Nephron progenitor cell (in vitro differentiated cells): Measurements from ENCODE around the gene BLMH.

Source experiments
- DNase-seq: peaks from one replicate; pipeline ENCODE4 v3.0.0; 2021
- H3K27ac Mint-ChIP-seq: 2 replicates; pipeline ENCODE4 v1.8.0; 2021; ENCODE audit warnings: mild to moderate bottlenecking, moderate library complexity, mixed read lengths
- H3K27me3 Mint-ChIP-seq: 2 replicates; pipeline ENCODE4 v1.8.0; 2021; ENCODE audit warnings: mild to moderate bottlenecking, low read depth, mixed read lengths; ENCODE audit not compliant: poor library complexity
- H3K36me3 Mint-ChIP-seq: 2 replicates; pipeline ENCODE4 v1.8.0; 2021; ENCODE audit warnings: low read depth, mixed read lengths
- H3K4me1 Mint-ChIP-seq: 2 replicates; pipeline ENCODE4 v1.8.0; 2021; ENCODE audit warnings: mixed read lengths
- H3K4me3 Mint-ChIP-seq: 2 replicates; pipeline ENCODE4 v1.8.0; 2021; ENCODE audit warnings: mild to moderate bottlenecking, moderate library complexity, mixed read lengths
- H3K9me3 Mint-ChIP-seq: 2 replicates; pipeline ENCODE4 v1.8.0; 2021; ENCODE audit warnings: mild to moderate bottlenecking, moderate library complexity, mixed read lengths
- TF ChIP-seq, protein P1 (sequence below): fragments of 200-600 bp; sonication (generic); IDR thresholded peaks from 2 replicates; pipeline ENCODE4 v1.5.0; 2021; ENCODE audit warnings: antibody characterized with exemption

The BLMH gene

GRCh38 chr17:30302241-30302640, 10.5 kb upstream of the BLMH start:
- Mint-ChIP-seq H3K27ac (no peak overlapping the region), H3K27me3 (peaks cover 12% of the 10 kb centered on the region), H3K4me1 (peaks cover 5% of the 10 kb centered on the region), H3K36me3 (no peaks in the 10 kb centered on the region), H3K9me3 (peaks cover 13% of the 10 kb centered on the region), H3K4me3 (no peak overlapping the region)
- TF ChIP-seq, protein P1, sequence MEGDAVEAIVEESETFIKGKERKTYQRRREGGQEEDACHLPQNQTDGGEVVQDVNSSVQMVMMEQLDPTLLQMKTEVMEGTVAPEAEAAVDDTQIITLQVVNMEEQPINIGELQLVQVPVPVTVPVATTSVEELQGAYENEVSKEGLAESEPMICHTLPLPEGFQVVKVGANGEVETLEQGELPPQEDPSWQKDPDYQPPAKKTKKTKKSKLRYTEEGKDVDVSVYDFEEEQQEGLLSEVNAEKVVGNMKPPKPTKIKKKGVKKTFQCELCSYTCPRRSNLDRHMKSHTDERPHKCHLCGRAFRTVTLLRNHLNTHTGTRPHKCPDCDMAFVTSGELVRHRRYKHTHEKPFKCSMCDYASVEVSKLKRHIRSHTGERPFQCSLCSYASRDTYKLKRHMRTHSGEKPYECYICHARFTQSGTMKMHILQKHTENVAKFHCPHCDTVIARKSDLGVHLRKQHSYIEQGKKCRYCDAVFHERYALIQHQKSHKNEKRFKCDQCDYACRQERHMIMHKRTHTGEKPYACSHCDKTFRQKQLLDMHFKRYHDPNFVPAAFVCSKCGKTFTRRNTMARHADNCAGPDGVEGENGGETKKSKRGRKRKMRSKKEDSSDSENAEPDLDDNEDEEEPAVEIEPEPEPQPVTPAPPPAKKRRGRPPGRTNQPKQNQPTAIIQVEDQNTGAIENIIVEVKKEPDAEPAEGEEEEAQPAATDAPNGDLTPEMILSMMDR = no peak
- no peak for DNase-seq

- H3K36me3 Mint-ChIP-seq = no peaks in the 10 kb centered on the region
- TF ChIP-seq, protein P1 = no peak
- no peak overlapping the region for H3K27ac Mint-ChIP-seq
- peaks cover 3% of the 10 kb centered on the region for H3K4me1 Mint-ChIP-seq
- DNase-seq = no peak
- H3K4me3 Mint-ChIP-seq = no peak overlapping the region
- H3K27me3 Mint-ChIP-seq = peaks cover 8% of the 10 kb centered on the region
- peaks cover 13% of the 10 kb centered on the region for H3K9me3 Mint-ChIP-seq
These were observed 9.1 kb upstream of the BLMH start for GRCh38 chr17:30300818-30301217.

GRCh38 chr17:30299000-30299399, 7.3 kb upstream of the BLMH start:
- peaks cover 13% of the 10 kb centered on the region for H3K9me3 Mint-ChIP-seq
- no peaks in the 10 kb centered on the region for H3K4me1 Mint-ChIP-seq
- H3K36me3 Mint-ChIP-seq = no peaks in the 10 kb centered on the region
- no peak overlapping the region for H3K4me3 Mint-ChIP-seq
- peaks cover 5% of the 10 kb centered on the region for H3K27me3 Mint-ChIP-seq
- no peak for DNase-seq
- TF ChIP-seq, protein P1 = no peak
- no peak overlapping the region for H3K27ac Mint-ChIP-seq

DNA sequence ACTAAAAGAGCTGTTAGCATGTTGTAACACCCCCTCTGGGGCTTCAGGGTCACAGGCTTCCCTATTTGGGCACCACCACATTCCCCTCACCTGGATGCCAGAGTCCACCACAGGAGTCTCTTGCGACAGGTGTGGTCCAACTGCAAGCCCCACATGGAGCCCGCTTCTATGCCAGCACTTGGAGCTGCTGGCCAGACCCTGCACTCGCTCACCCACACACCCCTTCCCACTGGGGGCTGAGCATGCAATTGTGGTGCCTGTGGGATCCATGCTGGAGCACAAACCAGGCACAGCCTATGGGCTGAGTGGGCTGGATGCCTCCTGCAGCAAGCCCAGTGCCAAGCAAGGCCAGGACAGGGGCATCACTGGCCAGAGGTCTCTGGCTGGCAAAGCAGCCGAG, 6.0 kb upstream of the BLMH start:
- Mint-ChIP-seq H3K27ac (no peak overlapping the region), H3K4me3 (no peak overlapping the region), H3K9me3 (peaks cover 13% of the 10 kb centered on the region), H3K36me3 (no peaks in the 10 kb centered on the region), H3K4me1 (no peaks in the 10 kb centered on the region), H3K27me3 (peaks cover 3% of the 10 kb centered on the region)
- DNase-seq = no peak
- TF ChIP-seq, protein P1 = no peak

- no peak overlapping the region for H3K27ac Mint-ChIP-seq
These were observed 4.8 kb upstream of the BLMH start for GRCh38 chr17:30296499-30297080.

More at GRCh38 chr17:30296499-30297080, 4.8 kb upstream of the BLMH start:
- no peak for DNase-seq
- Mint-ChIP-seq H3K27me3 (peaks cover 7% of the 10 kb centered on the region), H3K36me3 (no peaks in the 10 kb centered on the region), H3K4me3 (no peak overlapping the region), H3K4me1 (no peaks in the 10 kb centered on the region), H3K9me3 (peaks cover 13% of the 10 kb centered on the region)
- TF ChIP-seq, protein P1 = no peak
